Fibroblast of the aortic adventitia (primary cell): Measurements from ENCODE around the gene CDH13. TPM values are rescaled to one million over a fixed set of nuclear protein-coding genes. Genes with fewer than 3 reads are reported as not detected.

Experiments used
- DNase-seq: peaks from one replicate; pipeline ENCODE4 v3.0.0-alpha.2; 2010; ENCODE audit warnings: low read depth
- H3K4me3 ChIP-seq: 2 replicates; pipeline ENCODE4 v1.5.1; 2011; ENCODE audit warnings: low read depth, mild to moderate bottlenecking, control low read depth, low read length, moderate library complexity
- total RNA-seq: library from RNA; depleted of rRNA; stranded (reverse); fragments of >200 nt; gene quantifications from 2 replicates; pipeline ENCODE4 v1.2.3, GENCODE V29; 2012; ENCODE audit warnings: low replicate concordance
- TF ChIP-seq, protein P1 (sequence below): IDR thresholded peaks from 2 replicates; pipeline ENCODE4 v1.5.1; 2011; ENCODE audit warnings: mild to moderate bottlenecking, low read length, control low read depth, inconsistent platforms; ENCODE audit not compliant: insufficient read depth

The CDH13 gene
- total RNA-seq, 1 donor: 55.7 TPM

- no peak for DNase-seq
Measured at GRCh38 chr16:83686726-83687125, 1060.0 kb downstream of the CDH13 start.

GRCh38 chr16:83689385-83689831 lies 1062.6 kb downstream of the CDH13 start:
- TF ChIP-seq, protein P1, sequence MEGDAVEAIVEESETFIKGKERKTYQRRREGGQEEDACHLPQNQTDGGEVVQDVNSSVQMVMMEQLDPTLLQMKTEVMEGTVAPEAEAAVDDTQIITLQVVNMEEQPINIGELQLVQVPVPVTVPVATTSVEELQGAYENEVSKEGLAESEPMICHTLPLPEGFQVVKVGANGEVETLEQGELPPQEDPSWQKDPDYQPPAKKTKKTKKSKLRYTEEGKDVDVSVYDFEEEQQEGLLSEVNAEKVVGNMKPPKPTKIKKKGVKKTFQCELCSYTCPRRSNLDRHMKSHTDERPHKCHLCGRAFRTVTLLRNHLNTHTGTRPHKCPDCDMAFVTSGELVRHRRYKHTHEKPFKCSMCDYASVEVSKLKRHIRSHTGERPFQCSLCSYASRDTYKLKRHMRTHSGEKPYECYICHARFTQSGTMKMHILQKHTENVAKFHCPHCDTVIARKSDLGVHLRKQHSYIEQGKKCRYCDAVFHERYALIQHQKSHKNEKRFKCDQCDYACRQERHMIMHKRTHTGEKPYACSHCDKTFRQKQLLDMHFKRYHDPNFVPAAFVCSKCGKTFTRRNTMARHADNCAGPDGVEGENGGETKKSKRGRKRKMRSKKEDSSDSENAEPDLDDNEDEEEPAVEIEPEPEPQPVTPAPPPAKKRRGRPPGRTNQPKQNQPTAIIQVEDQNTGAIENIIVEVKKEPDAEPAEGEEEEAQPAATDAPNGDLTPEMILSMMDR: no peak
- no peak overlapping the region for H3K4me3 ChIP-seq
- DNase-seq: peak; percentile 94

More at GRCh38 chr16:83686726-83687125, 1060.0 kb downstream of the CDH13 start:
- TF ChIP-seq, protein P1: no peak
- H3K4me3 ChIP-seq: no peak overlapping the region

GRCh38 chr16:83692224-83692623 lies 1065.5 kb downstream of the CDH13 start:
- TF ChIP-seq, protein P1: no peak
- H3K4me3 ChIP-seq: no peak overlapping the region
- peak; percentile 13 for DNase-seq

GRCh38 chr16:83698964-83699363 lies 1072.2 kb downstream of the CDH13 start:
- TF ChIP-seq, protein P1: no peak

DNA sequence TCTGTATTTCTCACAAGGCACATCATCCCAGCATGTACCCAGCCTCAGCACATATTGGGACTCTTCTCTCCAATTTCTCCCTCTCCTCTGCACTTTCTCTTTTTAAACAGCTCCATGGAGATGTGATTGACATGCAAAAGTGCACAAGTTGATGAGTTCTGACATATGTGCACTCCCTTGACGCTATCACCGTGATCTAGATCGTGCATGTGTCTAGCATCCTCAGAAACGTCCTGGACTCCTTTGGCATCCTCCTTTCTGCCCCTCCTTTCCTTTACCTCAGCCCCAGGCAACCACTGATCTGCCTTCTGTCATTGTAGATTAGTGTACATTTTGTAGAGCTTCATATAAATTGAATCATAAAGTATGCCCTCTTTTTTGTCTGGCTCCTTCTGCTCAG lies 1073.0 kb downstream of the CDH13 start:
- H3K4me3 ChIP-seq: no peak overlapping the region
- DNase-seq: no peak
- TF ChIP-seq, protein P1: no peak

More at GRCh38 chr16:83698964-83699363, 1072.2 kb downstream of the CDH13 start:
- no peak for DNase-seq
- no peak overlapping the region for H3K4me3 ChIP-seq

- no peak overlapping the region for H3K4me3 ChIP-seq
- no peak for DNase-seq
- TF ChIP-seq, protein P1: no peak
Measured at GRCh38 chr16:83700918-83701317, 1074.1 kb downstream of the CDH13 start.

GRCh38 chr16:83701494-83701893 lies 1074.7 kb downstream of the CDH13 start:
- peak; percentile 37 for DNase-seq
- no peak overlapping the region for H3K4me3 ChIP-seq
- TF ChIP-seq, protein P1: no peak
